B cell (primary cell): ENCODE results near the gene CENPN. TPM values are rescaled to one million over a fixed set of nuclear protein-coding genes. Genes with fewer than 3 reads are reported as not detected.

Experiments used
- ATAC-seq: fragments of 200-7000 bp; cut with Tn5 transposase; one replicate; pipeline ENCODE4 v1.10.0; 2021; ENCODE audit warnings: low read depth, mild to moderate bottlenecking, moderate number of reproducible peaks, moderate library complexity
- CTCF ChIA-PET: fragments of 350-600 bp; sonication (Branson Sonifier 250); formaldehyde crosslinking; loops from one replicate; lab custom pipeline; 2021; ENCODE audit warnings: antibody characterized with exemption, inconsistent platforms; lab: Charles Lee
- POLR2A ChIA-PET: fragments of 350-600 bp; sonication (Branson Sonifier 250); formaldehyde crosslinking; loops from one replicate; lab custom pipeline; 2021; ENCODE audit warnings: antibody characterized with exemption; lab: Charles Lee
- DNase-seq: peaks from one replicate; pipeline ENCODE4 v3.0.0; 2013
- H2AFZ ChIP-seq: 2 replicates; pipeline ENCODE4 v1.6.1; 2012; ENCODE audit warnings: mild to moderate bottlenecking, low read depth, low read length; ENCODE audit not compliant: insufficient read depth, poor library complexity, severe bottlenecking
- H3K27ac ChIP-seq, 2 donors: 1 replicate in 1 of 2; 2 replicates in 1 of 2; pipeline ENCODE4 v1.5.1; 2012 to 2013; ENCODE audit warnings: low read length in 2 of 2, mild to moderate bottlenecking in 2 of 2, moderate library complexity in 1 of 2
- H3K27me3 ChIP-seq, 4 experiments: fragments of 200-600 bp in 1 of 4; sonication (generic) in 1 of 4; replicated peaks in 1 of 4; 1 replicate in 2 of 4; 2 replicates in 2 of 4; pipeline versions ENCODE4 v1.6.1 to v1.7.0; 2013 to 2016; ENCODE audit warnings: low read length in 3 of 4, mild to moderate bottlenecking in 2 of 4, mixed read lengths in 1 of 4, moderate library complexity in 1 of 4; ENCODE audit not compliant: insufficient read depth in 4 of 4, control insufficient read depth in 3 of 4; ENCODE audit errors: control extremely low read depth in 1 of 4
- H3K36me3 ChIP-seq, 2 experiments: replicated peaks in 1 of 2; 1 replicate in 1 of 2; 2 replicates in 1 of 2; pipeline versions ENCODE4 v1.6.1 to v1.7.1; 2013; ENCODE audit warnings: low read length in 1 of 2; ENCODE audit not compliant: insufficient read depth in 2 of 2, control insufficient read depth in 1 of 2; ENCODE audit errors: control extremely low read depth in 1 of 2, extremely low read depth in 1 of 2
- H3K4me1 ChIP-seq, 2 donors: fragments of 200-600 bp in 1 of 2; sonication (generic) in 1 of 2; 1 replicate in 1 of 2; 2 replicates in 1 of 2; pipeline versions ENCODE4 v1.5.1 to v1.6.1; 2013 to 2017; ENCODE audit warnings: low read length in 2 of 2; ENCODE audit not compliant: control insufficient read depth in 2 of 2, insufficient read depth in 2 of 2
- H3K4me2 ChIP-seq: replicated peaks from 2 replicates; pipeline ENCODE3; 2012; ENCODE audit warnings: mild to moderate bottlenecking, low read depth, low read length; ENCODE audit not compliant: poor library complexity, severe bottlenecking
- H3K4me3 ChIP-seq, 5 experiments: fragments of 200-600 bp in 1 of 5; sonication (generic) in 1 of 5; 1 replicate in 3 of 5; 2 replicates in 2 of 5; pipeline versions ENCODE4 v1.5.1 to v1.7.0; 2011 to 2016; ENCODE audit warnings: low read length in 4 of 5, mild to moderate bottlenecking in 4 of 5, low read depth in 2 of 5, control low read depth in 1 of 5, moderate library complexity in 1 of 5; ENCODE audit not compliant: insufficient read depth in 1 of 5; ENCODE audit errors: control extremely low read depth in 1 of 5, extremely low read depth in 1 of 5
- H3K79me2 ChIP-seq: fragments of 200-600 bp; sonication (generic); one replicate; pipeline ENCODE4 v1.6.0; 2016; ENCODE audit warnings: low read length; ENCODE audit not compliant: control insufficient read depth, insufficient read depth
- H3K9ac ChIP-seq: fragments of 200-600 bp; sonication (generic); 2 replicates; pipeline ENCODE4 v1.6.1; 2017; ENCODE audit warnings: mild to moderate bottlenecking, low read length, moderate library complexity
- H3K9me3 ChIP-seq, 3 donors: one replicate each; pipeline versions ENCODE4 v1.6.1 to v1.7.1; 2013; ENCODE audit warnings: low read length in 2 of 3; ENCODE audit not compliant: control insufficient read depth in 2 of 3, insufficient read depth in 1 of 3; ENCODE audit errors: control extremely low read depth in 1 of 3
- H4K20me1 ChIP-seq: 2 replicates; pipeline ENCODE4 v1.6.0; 2012; ENCODE audit warnings: mild to moderate bottlenecking, low read length; ENCODE audit not compliant: insufficient read depth, control insufficient read depth, poor library complexity, severe bottlenecking
- H3K27ac Mint-ChIP-seq: one replicate; pipeline ENCODE4 v1.8.0; 2021; ENCODE audit warnings: mixed read lengths
- H3K27me3 Mint-ChIP-seq: one replicate; pipeline ENCODE4 v1.8.0; 2021; ENCODE audit warnings: mixed read lengths
- H3K4me1 Mint-ChIP-seq: one replicate; pipeline ENCODE4 v1.8.0; 2021; ENCODE audit warnings: mixed read lengths
- H3K4me3 Mint-ChIP-seq: one replicate; pipeline ENCODE4 v1.8.0; 2021; ENCODE audit warnings: mixed read lengths
- H3K9me3 Mint-ChIP-seq: one replicate; pipeline ENCODE4 v1.8.0; 2022; ENCODE audit warnings: mixed read lengths; ENCODE audit not compliant: insufficient read depth
- EZH2 ChIP-seq: IDR thresholded peaks from 2 replicates; pipeline ENCODE4 v1.6.1; 2012; ENCODE audit warnings: borderline replicate concordance, low read depth, mild to moderate bottlenecking, moderate library complexity, low read length; ENCODE audit not compliant: insufficient read depth, poor library complexity, severe bottlenecking
- WGBS: methylation state at CpG from one replicate; pipeline ENCODE4 v1.1.5; 2013; ENCODE audit warnings: missing lambda C conversion rate; ENCODE audit not compliant: insufficient coverage; 5-methylcytosine and 5-hydroxymethylcytosine counted together
- intact Hi-C: fragments of 100-400 bp; cut with micrococcal nuclease; formaldehyde crosslinking; loops from one replicate; pipeline ENCODE4 v1.10.0; 2022
- polyA plus RNA-seq: library from polyadenylated mRNA; depleted of rRNA; stranded (reverse); fragments of >200 nt; gene quantifications from 2 replicates; pipeline ENCODE4 v1.2.3, GENCODE V29; 2012
- total RNA-seq, 2 donors: library from RNA; stranded (reverse); fragments of 120-200 nt in 1 of 2; gene quantifications; 1 replicate in 1 of 2; 2 replicates in 1 of 2; pipeline versions ENCODE4 v1.2.3 to v1.2.4, GENCODE V29; 2013 to 2022
- TF ChIP-seq, protein P1 (sequence below): fragments of 200-600 bp; IDR thresholded peaks from one replicate; pipeline ENCODE4 v1.8.0; 2022; ENCODE audit warnings: antibody characterized with exemption, mild to moderate bottlenecking

The CENPN gene
- total and polyA plus RNA-seq, 2 donors (not counting 1 experiment from before 2014, with no cell fraction given): 3.0 to 4.0 TPM

DNA sequence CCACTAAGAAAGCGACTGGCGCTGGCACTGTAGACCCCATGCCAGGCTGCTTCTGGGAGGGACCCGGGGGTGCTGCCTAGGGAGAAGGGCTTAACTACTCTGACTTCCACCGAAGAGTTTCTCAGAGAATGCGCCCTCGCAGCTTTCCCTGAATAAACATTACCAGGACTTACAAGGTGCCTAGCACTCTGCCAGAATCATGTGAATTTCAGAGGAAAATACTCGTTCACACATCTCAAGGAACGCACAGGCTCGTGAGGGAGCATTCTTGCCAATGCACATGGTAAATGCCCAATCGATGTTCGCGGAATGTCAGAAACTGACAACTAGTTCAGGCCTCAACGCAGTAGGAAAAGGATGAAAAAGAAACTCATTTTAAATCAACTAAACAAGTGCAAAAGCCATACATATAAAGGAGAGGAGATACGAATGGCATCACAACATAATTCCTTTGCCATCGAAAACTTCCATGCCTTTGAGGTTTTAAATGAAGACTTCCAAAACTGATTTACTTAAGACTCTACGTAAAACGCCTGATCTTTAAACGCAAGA lies 1.3 kb upstream of the CENPN start:
- Mint-ChIP-seq H3K27ac (peak overlapping the region; percentile 100), H3K4me1 (peaks cover 46% of the 10 kb centered on the region), H3K27me3 (no peaks in the 10 kb centered on the region), H3K4me3 (peak overlapping the region; percentile 99), H3K9me3 (no peaks in the 10 kb centered on the region)
- DNase-seq (peak; percentile 32), ATAC-seq (no peak)
- Histone ChIP-seq H3K4me3 (peak overlapping the region; percentile 89 to 97 (median 94)), H4K20me1 (peaks cover 20% of the 10 kb centered on the region), H3K27ac (peak overlapping the region; percentile 97 to 99), H3K9ac (peak overlapping the region; percentile 98), H3K36me3 (no peaks in the 10 kb centered on the region), H2AFZ (peak overlapping the region; percentile 96), H3K27me3 (no peaks in the 10 kb centered on the region), H3K9me3 (no peaks in the 10 kb centered on the region), H3K4me1 (peaks cover 25 to 38% of the 10 kb centered on the region in 2 donors), H3K79me2 (peaks cover 60% of the 10 kb centered on the region), H3K4me2 (peak overlapping the region; percentile 85)
- ChIA-PET POLR2A (interaction anchor here (1.6 kb wide), 1 partner anchor 8 kb away, joined by 4 read pairs; no protein-coding TSS in a partner anchor), CTCF (interaction anchor here (2.4 to 9.4 kb wide), 2 partner anchors 28 to 71 kb away, joined by 9 to 99 read pairs; partner anchors contain the start of genes ATMIN and C16orf46)
- TF ChIP-seq, protein P1, sequence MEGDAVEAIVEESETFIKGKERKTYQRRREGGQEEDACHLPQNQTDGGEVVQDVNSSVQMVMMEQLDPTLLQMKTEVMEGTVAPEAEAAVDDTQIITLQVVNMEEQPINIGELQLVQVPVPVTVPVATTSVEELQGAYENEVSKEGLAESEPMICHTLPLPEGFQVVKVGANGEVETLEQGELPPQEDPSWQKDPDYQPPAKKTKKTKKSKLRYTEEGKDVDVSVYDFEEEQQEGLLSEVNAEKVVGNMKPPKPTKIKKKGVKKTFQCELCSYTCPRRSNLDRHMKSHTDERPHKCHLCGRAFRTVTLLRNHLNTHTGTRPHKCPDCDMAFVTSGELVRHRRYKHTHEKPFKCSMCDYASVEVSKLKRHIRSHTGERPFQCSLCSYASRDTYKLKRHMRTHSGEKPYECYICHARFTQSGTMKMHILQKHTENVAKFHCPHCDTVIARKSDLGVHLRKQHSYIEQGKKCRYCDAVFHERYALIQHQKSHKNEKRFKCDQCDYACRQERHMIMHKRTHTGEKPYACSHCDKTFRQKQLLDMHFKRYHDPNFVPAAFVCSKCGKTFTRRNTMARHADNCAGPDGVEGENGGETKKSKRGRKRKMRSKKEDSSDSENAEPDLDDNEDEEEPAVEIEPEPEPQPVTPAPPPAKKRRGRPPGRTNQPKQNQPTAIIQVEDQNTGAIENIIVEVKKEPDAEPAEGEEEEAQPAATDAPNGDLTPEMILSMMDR: no peak
- WGBS: 45% methylated on average over 6 of the region's 18 CpGs
- intact Hi-C loops: loop anchor here (2.0 kb wide), 1 partner anchor 733 kb away; no protein-coding TSS in a partner anchor

DNA sequence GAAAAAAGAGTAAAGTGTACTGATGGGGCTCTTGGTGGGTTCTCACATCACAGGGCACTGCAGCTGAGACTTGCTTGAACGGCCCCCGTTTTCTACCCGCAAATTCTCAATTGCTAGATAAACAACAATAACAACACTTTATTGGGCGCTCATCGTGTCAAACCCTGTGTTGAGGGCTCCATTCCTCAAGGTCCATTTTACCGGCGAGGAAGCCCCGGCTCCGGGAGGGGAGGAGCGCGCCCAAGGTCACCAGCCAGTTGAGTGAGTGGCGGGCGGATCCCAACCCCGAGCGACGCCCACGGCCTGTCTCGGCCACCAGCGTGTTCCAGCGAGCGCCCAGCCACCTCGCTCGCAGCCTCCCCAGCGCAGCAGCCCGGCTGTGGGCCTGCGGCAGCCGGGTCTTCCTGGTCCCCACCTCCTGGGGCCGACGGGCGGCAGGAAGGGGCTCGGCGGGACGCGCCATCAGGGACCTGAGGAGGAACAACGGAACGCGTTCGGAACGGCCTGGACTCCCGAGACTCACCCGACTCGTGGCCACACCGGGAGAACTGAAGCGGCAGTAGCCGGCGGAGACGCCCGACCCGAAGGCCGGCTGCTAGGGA lies 702 bp upstream of the CENPN start:
- H3K9me3 ChIP-seq: no peaks in the 10 kb centered on the region
- peaks cover 54% of the 10 kb centered on the region for H3K79me2 ChIP-seq
- no peaks in the 10 kb centered on the region for H3K36me3 ChIP-seq
- peak overlapping the region; percentile 97 to 99 for H3K27ac ChIP-seq
- POLR2A ChIA-PET: interaction anchor here (1.1 to 1.6 kb wide), 3 partner anchors 9 to 70 kb away, joined by 4 to 8 read pairs (median 6); partner anchors contain the start of genes ATMIN and C16orf46
- Mint-ChIP-seq H3K4me1 (peaks cover 45% of the 10 kb centered on the region), H3K4me3 (peak overlapping the region; percentile 99), H3K9me3 (no peaks in the 10 kb centered on the region), H3K27ac (peak overlapping the region; percentile 100), H3K27me3 (no peaks in the 10 kb centered on the region)
- ATAC-seq (peak; percentile 13), DNase-seq (no peak)
- H3K4me2 ChIP-seq: peak overlapping the region; percentile 85
- H2AFZ ChIP-seq: peak overlapping the region; percentile 96
- TF ChIP-seq EZH2: no peak
- TF ChIP-seq, protein P1: no peak
- peaks cover 20% of the 10 kb centered on the region for H4K20me1 ChIP-seq
- peak overlapping the region; percentile 98 for H3K9ac ChIP-seq
- H3K27me3 ChIP-seq: no peaks in the 10 kb centered on the region
- WGBS: under 1% methylated on average over 47 of the region's 50 CpGs
- CTCF ChIA-PET: interaction anchor here (0.9 to 9.4 kb wide), 4 partner anchors 10 to 70 kb away, joined by 3 to 99 read pairs (median 4); partner anchors contain the start of genes ATMIN and C16orf46
- peaks cover 25 to 38% of the 10 kb centered on the region in 2 donors for H3K4me1 ChIP-seq
- peak overlapping the region; percentile 89 to 97 (median 94) for H3K4me3 ChIP-seq
- intact Hi-C loops: loop anchor here (2.0 kb wide), 1 partner anchor 732 kb away; no protein-coding TSS in a partner anchor
